HG03571 (cell line): Measurements from ENCODE around the gene SLC35F1.
"Not testable (repeated sequence)": the region's sequence is repeated elsewhere in the genome, so short reads cannot be mapped to it uniquely, and the experiment has no call there.

Experiments used
- ATAC-seq: cut with Tn5 transposase; IDR thresholded peaks from one replicate; pipeline ENCODE4 v1.9.1; 2021; ENCODE audit not compliant: unreplicated experiment

The SLC35F1 gene

DNA sequence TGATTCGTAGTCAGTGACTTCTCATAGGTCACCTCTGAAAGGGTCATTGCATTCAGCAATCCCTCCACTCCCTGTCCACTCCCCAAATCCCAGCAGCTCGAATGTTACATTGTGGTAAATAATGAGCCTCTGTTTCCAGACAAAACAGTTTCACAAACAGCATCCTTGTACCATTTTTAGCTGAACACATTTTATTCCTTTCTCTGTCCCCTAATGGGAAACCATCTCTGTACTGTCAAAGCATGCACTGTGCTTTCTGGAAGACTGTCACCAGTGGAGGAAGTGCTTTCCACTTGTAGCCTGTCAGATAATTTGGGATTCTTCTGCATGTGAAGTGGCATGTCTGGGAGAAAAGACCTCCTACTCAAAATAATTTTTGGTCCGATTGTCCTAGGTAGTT is 82.0 kb downstream of the SLC35F1 start:
- ATAC-seq: no peak

DNA sequence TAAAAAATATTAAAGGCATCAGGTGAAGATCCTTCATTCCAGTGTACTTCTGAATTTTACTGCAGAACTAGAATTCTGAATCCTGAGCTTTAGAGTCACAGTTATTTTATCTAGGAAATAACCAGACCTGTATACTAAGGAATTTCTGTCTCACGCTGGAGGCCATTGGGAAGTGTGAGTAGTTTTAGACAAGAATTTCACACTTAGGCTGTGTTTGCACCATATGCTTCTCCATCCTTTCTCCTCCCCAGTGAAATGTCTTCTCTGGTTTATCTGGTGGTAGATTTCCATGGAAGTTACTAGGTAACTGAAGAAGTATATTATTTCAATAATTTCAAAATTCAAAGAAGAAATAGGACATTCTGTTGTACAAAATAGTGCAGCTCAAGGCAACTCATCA is 83.1 kb downstream of the SLC35F1 start:
- no peak for ATAC-seq

DNA sequence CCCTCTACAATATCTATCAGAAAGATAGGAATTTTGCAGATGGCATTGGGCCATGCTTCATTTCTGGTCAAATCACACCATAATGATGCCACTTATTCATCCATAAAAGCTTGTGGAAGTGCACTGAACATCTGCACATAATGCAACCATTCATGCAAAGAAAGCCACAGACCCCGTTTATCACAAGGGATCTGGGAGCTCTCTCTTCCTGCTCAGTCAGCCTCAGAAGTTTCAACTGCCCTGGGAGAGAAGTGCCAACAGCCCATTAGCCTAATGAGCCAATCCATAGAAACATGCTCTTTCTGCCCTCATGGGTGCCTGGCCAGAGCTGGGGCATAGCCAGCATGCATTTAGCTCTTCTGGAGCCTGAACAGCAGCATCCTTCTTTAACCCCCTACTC is 85.8 kb downstream of the SLC35F1 start:
- ATAC-seq: no peak

DNA sequence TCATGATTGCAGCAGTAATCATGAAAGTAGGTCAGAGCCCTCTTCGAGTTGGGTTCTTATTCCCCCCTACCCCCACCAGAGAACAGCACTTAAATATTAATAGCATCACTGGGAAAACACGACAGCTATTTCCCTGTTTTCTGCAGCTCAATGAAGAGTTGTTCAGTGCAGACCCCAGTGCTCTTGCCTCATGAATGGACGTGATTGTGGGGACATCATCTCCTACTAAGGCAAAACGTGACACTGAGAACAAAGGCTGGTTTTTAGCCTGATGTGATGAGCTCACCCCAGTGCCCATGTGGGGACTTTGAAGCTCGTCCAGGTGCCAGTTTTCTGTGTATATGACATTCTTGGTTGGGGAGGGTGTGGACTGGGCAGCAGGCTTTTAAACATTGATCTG is 105.9 kb downstream of the SLC35F1 start:
- no peak for ATAC-seq

DNA sequence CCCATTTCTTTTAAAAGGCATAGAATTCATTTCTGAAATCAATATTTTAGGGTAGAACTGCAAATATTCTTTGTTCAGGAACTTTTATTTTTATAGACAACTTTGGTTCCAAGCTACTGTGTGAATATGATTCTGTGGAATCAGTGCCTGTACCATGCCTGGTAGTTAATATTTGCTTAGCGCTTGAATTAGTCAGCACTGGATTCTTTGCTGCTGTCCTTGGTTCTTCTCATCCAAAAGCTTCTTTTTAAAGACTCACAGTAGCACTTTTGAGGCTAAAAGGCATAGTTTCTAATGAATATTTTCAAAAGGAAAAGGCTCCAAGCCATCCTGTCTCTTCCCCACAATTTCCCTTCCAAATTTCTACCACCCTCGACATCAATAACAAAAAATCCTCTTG is 109.5 kb downstream of the SLC35F1 start:
- ATAC-seq: no peak

DNA sequence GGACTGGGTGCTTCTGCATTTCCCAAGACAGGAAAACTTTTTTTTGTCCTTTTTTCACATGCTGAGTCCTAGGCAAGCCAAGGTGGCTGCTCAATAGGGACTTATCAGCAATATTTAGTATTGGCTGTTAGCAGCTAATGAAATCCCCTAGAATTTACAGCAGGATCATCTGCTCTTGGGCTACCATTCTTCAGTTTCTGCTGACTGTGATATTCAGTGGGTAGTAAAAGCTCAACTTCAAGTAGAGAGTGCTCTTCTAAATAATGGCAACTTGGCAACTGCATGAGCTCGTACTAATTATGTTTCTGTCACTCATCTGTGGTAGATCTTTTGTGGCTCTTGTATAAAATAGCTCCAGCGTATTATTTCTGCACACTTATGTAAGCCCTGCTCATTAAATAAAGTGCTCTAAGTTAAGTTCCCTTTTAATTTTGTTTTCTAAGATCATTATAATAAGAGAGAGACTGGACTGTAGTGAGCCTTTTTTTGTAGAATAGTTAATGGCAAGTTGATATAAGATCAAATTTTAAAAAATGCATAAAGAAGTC is 110.3 kb downstream of the SLC35F1 start:
- ATAC-seq: no peak

DNA sequence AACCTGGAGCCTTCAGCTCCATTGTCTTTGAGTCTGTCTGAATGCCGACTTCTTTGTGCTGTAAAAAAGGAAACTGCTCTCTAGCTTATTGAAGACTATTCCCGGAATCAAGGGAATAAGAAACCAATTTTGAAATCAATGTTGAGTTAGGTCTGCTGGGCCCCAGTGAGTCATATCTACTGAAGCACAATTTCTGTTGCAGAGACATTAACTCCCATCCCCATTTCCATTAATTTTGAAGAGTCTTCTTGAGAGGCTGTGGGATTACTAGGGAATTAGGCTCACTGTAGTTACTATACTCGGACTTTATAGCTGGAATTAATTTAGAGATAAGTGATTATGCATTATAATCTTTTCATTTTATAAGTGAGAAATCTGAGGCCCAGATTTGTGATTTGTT is 116.7 kb downstream of the SLC35F1 start:
- no peak for ATAC-seq

DNA sequence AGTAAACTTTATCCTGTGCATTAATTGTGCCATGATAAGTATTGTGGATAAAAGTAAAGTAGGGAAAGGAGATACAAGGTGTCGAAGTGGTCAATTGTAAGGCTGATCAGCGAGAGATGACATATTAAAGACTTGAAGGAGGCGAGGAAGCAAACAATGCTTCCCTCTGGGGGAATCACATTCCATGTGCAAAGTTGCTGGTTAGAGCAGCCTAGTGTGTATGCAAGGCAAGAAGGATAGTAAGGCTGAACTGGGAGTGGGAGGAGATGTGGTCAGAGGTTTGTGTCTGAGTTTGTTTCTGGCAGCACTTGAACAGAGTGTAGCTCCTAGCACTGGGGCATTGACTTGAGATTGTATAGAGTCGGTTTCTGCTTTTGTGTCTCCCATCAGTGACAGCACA is 122.9 kb downstream of the SLC35F1 start:
- ATAC-seq: no peak

DNA sequence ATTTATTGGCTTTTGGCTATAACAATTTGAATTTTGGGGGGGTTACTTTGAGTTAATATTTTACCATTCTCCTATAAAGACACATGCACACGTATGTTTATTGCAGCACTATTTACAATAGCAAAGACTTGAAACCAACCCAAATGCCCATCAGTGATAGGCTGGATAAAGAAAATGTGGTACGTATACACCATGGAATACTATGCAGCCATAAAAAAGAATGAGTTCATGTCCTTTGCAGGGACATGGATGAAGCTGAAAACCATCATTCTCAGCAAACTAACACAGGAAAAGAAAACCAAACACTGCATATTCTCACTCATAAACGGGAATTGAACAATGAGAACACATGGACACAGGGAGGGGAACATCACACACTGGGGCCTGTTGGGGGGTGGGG is 130.4 kb downstream of the SLC35F1 start:
- ATAC-seq: not testable (repeated sequence)

DNA sequence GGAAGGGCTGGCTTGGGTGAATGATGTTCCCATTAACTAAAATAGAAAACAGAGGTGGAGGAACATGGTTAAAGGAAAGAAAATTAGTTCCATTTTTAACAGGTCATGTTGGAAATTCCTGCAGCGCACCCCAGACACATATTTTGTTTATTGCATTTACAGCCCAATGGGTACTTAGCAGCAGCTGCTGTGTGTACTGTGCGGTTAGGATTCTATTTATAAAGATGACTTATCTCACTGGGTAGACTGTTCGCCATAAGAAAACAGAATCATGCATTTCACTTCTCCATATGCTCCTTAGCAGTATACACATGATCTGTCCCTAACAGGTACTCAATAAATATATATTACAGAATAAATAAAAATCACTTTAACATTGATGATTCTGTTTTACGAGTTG is 135.8 kb downstream of the SLC35F1 start:
- no peak for ATAC-seq

DNA sequence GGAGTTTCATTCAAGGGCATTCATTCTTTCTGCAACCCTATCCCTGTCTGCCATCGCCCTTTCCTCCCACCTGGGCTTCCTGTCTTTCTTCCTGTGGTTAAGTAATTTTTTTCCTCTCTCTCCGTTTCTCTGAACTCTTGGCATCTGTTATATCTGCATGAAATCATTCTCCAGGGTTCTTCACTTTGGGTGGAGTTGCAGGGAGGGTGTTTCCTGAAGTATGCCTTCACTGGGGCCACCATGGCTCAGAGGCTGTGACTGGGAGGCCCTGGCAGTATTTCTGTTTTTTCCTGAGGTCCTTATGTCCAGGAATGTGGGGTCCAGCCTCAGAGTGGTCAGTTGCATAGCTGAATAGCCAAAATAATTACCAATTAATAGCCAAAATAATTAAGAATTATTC is 137.2 kb downstream of the SLC35F1 start:
- no peak for ATAC-seq

DNA sequence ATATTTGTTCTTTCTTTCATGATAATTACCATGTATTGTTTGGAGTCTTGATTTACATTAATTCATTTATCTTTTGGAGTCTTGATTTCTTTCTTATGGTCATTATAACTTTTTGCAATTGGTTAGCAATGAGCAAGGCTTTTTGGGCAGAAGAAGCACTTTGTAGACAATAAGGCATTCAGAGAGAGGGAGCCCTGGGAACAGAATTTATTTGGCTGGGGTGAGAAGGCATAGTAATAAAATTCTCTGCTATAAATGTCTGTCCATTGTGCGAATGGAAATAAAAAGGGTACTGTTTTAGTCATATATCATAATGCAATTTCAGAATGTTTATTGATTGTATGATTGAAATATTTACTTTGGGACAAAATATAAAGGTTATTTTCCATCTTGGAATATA is 147.0 kb downstream of the SLC35F1 start:
- no peak for ATAC-seq

DNA sequence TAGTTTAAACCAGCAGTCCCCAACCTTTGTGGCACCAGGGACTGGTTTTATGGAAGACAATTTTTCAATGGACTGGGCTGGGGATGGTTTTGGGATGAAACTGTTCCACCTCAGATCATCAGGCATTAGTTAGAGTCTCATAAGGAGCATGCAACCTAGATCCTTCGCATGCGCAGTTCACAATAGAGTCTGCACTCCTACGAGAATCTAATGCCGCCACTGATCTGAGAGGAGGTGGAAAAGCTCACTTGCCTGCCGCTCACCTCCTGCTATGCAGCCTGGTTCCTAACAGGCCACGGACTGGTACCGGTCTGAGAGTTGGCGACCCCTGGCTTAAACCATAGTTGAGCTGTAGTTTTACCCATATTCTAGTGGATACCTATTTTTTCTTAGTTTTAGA is 154.6 kb downstream of the SLC35F1 start:
- ATAC-seq: no peak

DNA sequence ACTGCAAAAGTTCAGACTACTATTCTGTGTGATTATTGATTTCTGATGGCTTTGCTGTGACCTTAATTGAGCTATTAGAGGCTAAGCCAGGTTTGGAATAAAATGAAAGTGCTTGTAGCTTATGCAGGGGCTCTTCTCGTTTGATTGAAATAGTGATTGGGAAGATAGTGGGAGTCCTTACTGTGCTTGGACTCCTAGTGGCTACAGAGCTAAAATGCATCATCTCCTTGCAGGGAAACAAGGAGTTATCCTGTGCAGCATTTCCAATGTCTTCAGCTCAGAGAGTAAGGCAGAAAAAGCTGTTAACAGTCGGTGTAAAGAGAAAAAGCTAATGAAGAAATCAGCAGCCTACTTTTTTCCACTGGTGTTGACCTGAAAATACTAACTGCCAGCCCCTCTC is 173.5 kb downstream of the SLC35F1 start:
- no peak for ATAC-seq

DNA sequence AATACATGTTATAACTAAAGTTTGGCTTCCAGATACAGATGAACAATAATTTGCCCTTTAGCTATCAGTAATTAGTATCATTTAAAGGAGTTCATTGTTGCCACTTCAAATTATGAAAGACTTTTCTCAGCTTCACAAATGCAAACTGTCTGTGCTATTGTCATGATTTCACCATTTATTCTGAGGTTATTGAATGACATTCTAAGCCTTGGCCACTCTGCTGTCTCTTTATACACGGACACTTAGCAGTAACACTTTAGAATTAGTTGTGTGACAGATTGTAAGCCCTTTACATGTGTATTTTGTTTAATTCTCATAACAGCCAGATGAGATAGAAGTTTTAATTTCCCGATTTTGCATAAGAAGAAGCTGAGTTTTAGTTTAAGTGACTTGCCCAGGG is 176.6 kb downstream of the SLC35F1 start:
- ATAC-seq: no peak

DNA sequence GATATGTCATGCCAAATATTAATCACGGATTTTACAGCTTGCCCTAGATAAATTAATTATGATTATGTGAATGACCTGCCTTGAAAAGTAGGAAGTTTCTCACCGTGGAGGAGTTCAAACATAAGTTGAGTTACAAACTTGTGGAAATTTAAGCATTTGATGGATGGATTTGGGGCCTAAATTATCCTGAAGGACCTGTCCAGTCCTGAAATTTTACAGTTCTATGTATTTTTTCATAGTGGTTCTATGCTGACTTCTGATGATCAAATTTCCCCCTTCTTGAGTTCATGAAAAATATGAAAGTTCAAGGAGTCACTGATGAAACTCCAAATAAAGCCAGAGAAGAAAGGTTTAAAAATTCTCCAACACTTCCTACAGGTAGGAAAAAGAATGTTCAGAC is 178.6 kb downstream of the SLC35F1 start:
- no peak for ATAC-seq

DNA sequence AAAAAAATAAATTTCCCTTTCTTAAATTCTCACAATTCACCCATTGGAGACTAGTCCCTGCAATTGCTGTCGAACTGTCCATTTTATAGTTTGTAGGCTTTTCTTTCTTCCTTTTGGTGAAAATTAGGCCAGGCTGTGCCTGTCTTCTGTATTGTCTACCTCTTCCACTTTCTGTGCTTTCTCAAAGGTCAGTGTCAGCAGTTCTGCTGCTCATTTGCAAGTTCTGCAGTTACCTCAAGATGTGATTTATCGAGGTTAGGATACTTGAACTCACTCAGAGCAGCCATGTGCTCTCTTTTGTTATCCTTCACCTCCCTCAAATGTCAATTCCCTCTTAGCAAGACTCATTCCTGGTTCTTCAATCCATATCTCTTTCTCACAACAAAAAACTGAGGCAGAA is 179.1 kb downstream of the SLC35F1 start:
- no peak for ATAC-seq

DNA sequence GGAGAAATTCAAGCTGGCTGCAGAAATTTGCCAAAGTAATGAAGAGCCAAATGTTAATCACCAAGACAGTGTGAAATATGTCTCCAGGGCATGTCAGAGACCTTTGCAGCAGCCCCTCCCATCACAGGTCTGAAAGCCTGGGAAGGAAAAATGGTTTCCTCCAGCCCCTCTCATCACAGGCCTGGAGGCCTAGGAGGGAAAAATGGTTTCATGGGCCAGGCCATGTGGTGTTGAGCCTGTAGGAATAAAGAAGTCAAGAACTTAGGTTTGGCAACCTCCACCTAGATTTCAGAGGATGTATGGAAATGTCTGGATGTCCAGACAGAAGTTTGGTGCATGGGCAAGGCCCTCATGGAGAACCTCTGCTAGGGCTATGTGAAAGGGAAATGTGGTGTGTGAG is 185.0 kb downstream of the SLC35F1 start:
- ATAC-seq: no peak

DNA sequence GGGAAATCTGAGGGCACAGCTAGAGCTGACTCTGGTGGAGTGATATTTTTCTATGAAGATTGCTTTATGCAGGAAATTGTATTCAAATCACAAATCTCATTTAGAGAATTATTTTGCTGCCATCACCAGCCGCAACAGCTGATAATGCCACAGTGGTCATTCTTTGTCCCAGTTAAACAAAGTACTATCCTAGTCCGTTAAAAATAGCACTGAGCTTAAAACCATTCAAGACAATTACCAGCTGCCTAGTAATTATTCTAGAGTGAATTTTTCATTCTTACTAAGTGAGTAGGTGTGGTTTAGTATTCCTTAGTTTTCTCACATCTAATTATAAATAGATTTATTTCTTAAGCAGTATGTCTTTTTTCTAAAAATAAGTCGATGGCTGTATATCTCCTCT is 190.5 kb downstream of the SLC35F1 start:
- ATAC-seq: no peak

DNA sequence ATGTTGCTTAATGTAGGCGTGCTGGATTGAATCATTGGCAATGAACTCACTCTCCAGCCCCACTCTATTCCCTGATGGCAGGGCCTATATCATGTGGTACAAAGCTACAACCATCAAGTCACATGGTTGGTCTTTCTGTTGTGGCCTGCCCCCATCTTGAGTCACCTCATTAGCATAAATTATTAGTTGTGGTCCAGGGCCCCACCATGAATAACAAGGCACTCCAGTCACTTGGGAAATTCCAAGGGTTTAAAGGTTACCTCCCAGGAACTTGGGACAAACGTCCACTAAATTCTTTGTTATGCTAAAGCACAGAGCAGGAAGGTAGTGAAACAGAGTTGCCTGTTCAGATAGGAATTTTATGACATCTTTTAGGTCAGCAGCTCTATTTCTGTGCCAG is 193.7 kb downstream of the SLC35F1 start:
- no peak for ATAC-seq

DNA sequence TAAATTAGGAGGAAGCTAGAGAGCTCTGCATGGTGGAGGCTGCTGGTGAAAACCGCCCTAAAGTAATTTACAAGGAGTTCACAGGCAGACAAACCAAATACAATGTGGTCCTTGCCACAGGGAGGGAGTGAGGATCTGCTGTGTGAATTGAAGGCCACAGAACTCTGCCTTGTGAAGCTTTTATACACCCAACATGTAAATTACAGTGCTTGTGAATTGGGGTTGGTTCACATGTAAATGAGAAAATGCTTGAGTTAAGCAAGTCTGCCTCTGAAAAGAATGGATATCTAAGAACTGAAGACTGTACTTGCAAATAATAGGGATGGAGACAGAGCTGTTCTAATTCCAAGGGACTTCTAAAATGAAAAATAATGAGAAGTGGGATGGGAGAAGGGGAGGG is 194.2 kb downstream of the SLC35F1 start:
- ATAC-seq: no peak

DNA sequence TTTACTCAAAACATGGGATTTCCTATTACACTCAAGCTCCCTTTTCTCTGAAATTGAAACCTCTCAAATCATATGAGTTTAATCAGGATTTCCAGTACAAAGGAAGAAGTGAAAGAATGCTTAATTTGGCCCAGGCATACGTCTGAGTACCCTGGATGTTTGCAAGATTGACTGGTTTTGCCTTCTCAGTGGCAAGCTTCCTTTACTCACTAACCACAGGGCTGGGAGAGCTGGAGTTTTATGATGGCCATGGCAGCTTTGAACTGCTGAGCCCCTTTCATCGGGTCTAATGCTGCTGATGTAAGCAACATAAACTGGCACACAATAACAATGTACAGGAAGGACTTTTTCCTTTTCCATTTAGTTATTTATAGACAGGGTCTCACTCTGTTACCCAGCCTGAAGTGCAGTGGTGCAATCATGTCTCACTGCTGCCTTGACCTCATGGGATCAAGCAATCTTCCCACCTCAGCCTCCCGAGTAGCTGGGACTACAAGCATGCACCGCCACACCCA is 194.8 kb downstream of the SLC35F1 start:
- no peak for ATAC-seq

DNA sequence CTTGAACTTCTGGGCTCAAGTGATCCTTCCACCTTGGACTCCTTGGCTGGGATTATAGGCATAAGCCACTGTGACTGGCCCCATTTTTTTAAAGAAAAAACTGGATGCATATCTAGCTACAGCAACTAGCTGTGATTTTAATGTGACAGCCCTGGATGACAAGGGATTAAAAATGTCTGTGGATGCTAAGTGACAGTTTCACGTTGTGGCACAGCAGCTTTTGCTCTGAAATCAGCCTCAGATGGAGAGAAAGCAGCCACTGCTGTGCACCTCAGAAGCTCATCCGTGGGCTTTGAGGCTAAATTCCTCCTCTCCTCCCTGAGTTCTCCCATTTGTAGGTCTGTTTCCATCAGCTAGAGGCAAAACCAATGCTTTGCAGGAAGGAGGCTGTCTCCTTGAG is 195.3 kb downstream of the SLC35F1 start:
- no peak for ATAC-seq
